KOPT-K1 (cell line): ENCODE results near the gene ONECUT2.
"Not testable (repeated sequence)": the region's sequence is repeated elsewhere in the genome, so short reads cannot be mapped to it uniquely, and the experiment has no call there.

ENCODE experiments used
- H3K27ac ChIP-seq: fragments of 200-600 bp; sonication (generic); 2 replicates; pipeline ENCODE4 v1.5.1; 2016; ENCODE audit warnings: antibody characterized with exemption, mild to moderate bottlenecking, low read depth, low read length; ENCODE audit not compliant: poor library complexity, severe bottlenecking
- H3K36me3 ChIP-seq: fragments of 200-600 bp; sonication (generic); 2 replicates; pipeline ENCODE4 v1.5.1; 2017; ENCODE audit warnings: antibody characterized with exemption, mild to moderate bottlenecking, low read length, moderate library complexity; ENCODE audit not compliant: insufficient read depth
- H3K9me3 ChIP-seq: fragments of 200-600 bp; sonication (generic); 2 replicates; pipeline ENCODE4 v1.5.1; 2017; ENCODE audit warnings: antibody characterized with exemption, low read length, mild to moderate bottlenecking; ENCODE audit not compliant: insufficient read depth, poor library complexity, severe bottlenecking

Gene ONECUT2

DNA sequence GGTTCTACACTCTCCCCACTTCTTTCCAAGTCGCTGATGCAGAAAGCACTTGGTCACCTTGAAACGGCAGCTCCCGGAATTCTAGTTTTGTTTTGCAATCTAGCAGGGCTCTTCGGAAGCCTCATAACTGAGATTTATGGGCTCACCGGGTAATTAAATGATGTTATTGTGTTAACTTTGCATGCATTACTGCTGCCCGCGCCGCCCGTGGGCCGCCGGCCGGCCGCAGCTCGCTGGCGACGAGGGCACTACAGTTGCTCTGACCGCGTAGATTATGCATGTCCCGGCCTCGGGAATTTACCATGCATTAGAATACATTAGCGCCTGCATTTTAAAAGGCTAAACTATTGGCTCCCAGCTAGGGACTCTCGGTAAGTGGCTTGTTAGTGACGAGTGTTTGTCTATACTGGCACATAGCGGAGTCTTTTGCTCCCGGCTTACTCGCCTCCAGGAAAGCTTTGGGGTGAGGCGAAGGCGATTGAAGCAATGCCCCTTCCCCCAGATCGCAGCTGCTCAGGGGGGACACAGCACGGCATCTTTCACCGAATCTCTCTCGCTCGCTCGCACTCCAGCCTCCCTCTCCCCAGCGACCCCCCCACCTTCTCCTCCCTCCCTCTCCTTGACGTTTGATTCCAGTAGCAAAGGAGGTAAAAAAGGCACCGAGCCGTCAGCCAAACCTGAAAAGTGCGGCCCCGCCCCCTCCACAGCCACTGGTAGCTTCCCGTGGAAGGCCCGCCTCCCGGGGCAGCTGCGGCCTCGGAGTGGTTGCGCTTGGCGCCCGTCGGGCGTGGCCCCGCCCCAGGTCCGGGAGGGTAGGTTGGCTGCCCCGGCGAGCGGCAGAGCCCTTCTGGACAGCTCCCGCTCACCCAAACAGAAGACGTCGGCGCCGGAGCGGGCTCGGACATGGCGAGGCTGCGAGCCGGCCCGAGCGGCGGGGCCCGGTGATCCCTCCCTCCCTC, at the start of gene ONECUT2:
Gene ONECUT2 (plus strand): TSS at position 839 of the 959 bp plus-strand sequence. CDS start 343 bp downstream, outside the sequence.
- Histone ChIP-seq H3K36me3 (no peaks in the 10 kb centered on the region), H3K27ac (no peak within 1 kb of the TSS), H3K9me3 (no peaks in the 10 kb centered on the region)

DNA sequence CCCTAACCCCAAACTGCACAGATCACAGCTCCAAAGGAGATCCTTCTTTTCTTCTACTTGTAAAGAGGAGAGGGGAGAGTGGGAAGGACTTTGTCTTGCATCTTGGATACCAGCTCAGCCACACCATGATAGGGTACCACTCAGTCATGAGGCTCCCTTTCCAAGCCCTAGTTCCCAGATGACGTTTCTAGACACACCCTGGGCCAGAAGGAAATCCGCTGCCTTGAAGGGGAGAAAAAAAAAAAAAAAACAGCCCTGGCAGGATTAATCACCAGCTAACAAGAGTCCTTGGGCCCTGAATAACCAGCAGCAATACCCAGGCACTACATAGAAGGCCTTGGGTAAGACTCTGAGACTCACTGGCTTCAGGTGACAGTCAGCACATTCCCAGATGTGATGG, 45.9 kb upstream of the ONECUT2 start:
- no peak overlapping the region for H3K27ac ChIP-seq
- H3K36me3 ChIP-seq, result no peaks in the 10 kb centered on the region
- H3K9me3 ChIP-seq, result no peaks in the 10 kb centered on the region

DNA sequence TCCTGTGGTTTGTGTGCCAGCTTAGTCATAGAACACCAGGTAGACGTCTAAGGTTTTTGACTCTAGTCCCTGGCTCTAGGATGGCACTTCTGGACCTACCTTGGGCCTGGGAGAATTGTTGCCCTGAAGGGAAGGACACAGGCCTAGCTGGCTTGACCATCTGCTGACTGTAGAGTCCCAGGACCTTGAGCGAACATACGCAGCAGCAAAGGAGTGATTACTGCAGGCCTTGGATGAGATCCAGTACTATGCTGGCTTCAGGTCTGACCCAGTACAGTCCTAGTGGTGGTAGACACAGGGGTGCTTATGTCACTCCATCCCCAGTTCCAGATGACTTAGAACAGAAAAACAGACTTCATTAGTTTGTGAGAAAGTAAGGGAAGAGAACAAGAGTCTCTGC, 45.1 kb upstream of the ONECUT2 start:
- H3K27ac ChIP-seq, result no peak overlapping the region
- no peaks in the 10 kb centered on the region for H3K9me3 ChIP-seq
- H3K36me3 ChIP-seq, result no peaks in the 10 kb centered on the region

DNA sequence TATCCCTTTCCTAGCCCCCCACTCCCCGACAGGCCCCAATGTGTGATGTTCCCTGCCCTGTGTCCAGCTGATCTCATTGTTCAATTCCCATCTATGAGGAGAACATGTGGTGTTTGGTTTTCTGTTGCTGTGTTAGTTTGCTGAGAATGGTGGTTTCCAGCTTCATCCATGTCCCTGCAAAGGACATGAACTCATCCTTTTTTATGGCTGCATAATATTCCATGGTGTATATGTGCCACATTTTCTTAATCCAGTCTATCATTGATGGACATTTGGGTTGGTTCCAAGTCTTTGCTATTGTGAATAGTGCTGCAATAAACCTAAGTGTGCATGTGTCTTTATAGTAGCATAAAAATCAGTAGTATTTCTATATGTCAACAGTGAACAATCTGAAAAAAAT, 40.4 kb upstream of the ONECUT2 start:
- not testable (repeated sequence) for H3K27ac ChIP-seq, H3K36me3 ChIP-seq, H3K9me3 ChIP-seq

DNA sequence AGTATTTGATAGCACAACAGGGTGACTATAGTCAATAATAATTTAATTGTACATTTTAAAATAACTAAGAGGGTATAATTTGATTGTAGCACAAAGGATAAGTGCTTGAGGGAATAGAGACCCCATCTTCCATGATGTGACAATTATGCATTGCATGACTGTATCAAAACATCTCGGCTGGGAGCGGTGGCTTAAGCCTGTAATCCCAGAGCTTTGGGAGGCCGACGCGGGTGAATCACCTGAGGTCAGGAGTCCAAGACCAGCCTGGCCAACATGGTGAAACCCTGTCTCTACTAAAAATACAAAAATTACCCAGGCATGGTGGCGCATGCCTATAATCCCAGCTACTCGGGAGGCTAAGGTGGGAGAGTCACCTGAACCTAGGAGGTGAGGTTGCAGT, 38.3 kb upstream of the ONECUT2 start:
- H3K9me3 ChIP-seq, H3K27ac ChIP-seq, H3K36me3 ChIP-seq: not testable (repeated sequence)

DNA sequence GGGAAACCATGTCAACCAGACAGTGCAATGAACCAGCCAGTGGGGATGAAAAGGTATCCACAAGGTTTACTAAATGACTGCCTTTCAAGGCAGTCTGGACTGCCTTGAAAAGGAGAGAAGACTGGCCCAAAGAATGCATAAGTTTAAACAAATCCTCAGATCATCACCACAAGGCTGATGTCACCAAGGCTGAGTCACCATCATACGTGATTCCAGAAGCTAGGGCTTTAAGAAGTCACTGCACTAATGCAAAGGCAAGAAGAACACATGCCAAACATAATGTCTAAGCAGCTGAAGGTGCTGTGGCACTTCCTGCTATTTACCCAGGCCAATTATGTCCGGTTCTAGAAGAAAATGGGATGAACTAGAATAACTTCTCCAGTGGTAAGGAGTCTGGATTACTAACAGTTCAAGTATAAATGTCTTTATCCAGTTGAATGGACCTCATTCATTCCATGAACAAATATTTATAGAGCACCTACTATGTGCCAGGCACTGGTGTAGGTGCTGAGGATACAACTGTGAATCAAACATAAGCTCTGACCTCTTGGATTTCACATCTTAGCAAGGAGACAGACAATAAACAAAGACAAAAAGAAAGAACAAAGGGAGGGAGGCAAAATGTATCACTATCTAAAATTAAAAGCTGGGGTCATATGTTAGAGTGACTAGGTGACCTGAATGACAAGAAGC, 37.6 kb upstream of the ONECUT2 start:
- no peaks in the 10 kb centered on the region for H3K9me3 ChIP-seq
- H3K27ac ChIP-seq, result no peak overlapping the region
- H3K36me3 ChIP-seq, result no peaks in the 10 kb centered on the region

DNA sequence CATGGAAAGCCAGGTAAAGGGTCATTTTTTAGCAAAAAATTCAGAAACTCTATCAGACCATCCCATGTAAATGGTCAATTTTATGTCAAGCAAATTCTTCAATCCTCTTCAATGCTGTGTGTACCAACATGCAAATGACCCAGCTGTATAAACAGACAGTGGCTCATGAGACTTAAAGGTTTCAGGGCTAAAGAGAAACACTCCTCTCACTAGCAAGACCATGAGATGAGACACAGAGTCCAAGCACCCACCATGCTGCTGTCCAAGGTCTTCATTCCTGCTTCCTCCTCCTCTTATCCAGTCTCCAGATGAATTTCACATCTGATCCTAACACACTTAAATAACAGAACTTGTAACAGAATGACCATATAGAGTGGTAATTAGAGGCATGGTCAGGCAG, 30.8 kb upstream of the ONECUT2 start:
- no peak overlapping the region for H3K27ac ChIP-seq
- no peaks in the 10 kb centered on the region for H3K36me3 ChIP-seq
- H3K9me3 ChIP-seq, result no peaks in the 10 kb centered on the region

DNA sequence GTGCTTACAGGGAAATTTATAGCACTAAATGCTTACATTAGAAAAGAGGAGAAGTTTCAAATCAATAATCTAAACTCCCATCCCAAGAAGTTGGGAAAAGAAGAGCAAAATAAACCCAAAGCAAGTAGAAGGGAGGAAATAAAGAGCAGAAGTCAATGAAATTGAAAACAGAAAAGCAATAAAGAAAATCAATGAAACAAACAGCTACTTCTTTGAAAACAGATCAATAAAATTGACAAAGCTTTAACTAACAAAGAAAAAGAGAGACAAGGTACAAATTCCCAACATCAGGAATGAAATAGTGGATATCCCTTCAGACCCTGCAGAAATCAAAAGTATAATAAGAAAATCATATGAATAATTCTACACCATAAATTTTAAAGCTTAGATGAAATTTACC, 25.5 kb upstream of the ONECUT2 start:
- no peaks in the 10 kb centered on the region for H3K36me3 ChIP-seq
- H3K9me3 ChIP-seq, result no peaks in the 10 kb centered on the region
- H3K27ac ChIP-seq, result no peak overlapping the region

DNA sequence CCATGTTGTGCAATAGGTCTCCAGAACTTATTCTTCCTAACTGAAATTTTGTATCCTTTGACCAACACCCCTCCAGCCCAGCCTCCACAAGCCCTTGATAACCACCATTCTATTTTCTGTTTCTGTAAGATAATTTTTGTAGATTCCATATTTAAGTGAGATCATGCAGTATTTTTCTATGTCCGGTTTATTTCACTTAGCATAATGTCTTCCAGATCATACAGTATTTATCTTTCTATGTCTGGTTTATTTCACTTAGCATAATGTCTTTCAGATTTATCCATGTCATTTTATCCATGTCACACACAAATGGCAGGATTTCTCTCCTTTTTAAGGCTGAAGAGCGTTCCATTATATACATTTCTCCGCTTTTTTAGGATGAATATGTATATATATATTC, 24.4 kb upstream of the ONECUT2 start:
- Histone ChIP-seq H3K9me3 (no peaks in the 10 kb centered on the region), H3K36me3 (no peaks in the 10 kb centered on the region), H3K27ac (no peak overlapping the region)

DNA sequence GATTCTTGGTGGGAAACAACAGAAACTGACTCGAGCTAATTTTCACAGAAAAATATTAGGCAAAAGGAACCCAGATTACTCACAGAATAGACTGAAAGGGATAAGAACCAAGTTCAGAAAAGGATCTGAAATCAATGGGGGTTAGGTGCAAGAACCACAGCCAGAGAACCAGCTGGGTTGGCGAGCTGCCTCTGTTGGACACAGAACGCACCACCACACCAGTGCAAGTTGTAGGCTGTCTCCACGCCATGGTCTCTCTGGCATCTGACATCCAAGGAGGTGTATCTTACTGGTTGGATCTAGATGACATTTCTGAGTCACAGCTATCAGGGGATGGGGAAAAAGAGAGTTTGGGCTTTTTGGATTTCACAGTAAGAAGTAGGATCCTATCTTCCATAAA, 18.6 kb upstream of the ONECUT2 start:
- Histone ChIP-seq H3K36me3 (no peaks in the 10 kb centered on the region), H3K27ac (no peak overlapping the region), H3K9me3 (peaks cover 4% of the 10 kb centered on the region)

DNA sequence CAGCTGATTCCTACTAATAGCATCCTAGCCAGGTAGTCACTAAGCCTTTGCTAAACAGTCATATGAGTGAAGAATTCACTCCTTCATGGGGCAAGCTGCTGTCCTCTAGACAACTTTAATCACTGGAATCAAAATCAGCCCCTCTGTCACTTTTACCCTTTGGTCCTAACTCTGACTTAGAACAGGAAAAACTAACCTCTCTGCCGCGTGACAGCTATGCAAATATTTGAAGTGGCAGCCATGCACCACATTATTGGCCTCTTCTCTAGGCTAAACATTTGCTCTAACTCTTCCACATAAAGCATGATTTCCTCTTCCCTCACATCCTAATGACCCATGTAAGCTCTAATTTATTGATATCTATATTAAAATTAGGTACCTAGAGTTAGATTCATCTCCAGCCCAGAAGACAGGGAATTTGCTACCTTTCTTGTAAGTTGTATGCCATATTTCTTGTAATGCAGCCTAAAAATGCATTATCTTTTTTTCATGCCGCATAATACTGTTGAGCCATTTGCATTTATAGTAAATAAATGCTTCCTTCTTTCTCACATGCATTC, 12.8 kb upstream of the ONECUT2 start:
- no peaks in the 10 kb centered on the region for H3K36me3 ChIP-seq
- peaks cover 4% of the 10 kb centered on the region for H3K9me3 ChIP-seq
- no peak overlapping the region for H3K27ac ChIP-seq

DNA sequence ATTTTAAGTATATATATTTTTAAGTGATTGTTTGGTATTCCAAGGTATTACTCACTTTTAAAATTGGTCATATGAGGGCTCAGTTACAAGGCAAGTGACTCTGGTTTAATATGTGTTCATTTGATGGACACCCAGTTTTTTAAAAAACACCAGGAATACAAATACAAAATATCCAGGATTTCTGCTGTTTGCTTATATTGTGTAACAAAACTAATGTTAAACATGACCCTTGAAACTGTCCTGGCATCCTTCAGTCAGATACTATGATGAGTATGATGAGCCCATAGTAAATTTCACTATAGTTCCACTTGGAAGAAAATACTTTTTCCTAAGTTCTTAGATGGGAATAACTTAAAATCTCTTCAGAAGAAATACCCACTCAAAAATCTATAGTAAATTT, 11.4 kb upstream of the ONECUT2 start:
- H3K27ac ChIP-seq, result no peak overlapping the region
- H3K9me3 ChIP-seq, result peaks cover 4% of the 10 kb centered on the region
- H3K36me3 ChIP-seq, result no peaks in the 10 kb centered on the region

DNA sequence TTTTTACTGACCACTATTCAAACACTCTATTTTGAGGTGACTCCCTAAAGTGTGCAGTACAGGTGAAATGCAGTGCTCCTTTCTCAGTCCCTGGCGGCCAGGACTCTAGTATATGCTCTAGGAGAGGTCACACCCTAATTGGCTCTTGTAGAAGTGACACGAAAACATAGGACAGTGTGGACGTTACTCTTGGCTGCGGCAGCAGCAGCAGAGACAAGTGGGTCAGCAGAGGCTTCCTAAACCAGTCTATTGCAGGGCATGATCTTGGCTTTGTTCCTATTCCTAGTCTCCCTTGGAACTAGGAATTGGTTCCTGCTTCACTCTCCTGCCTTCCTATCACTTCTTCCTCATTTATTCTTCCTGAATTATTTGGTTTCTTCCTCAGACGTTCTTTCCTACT, 10.1 kb upstream of the ONECUT2 start:
- Histone ChIP-seq H3K9me3 (peaks cover 4% of the 10 kb centered on the region), H3K36me3 (no peaks in the 10 kb centered on the region), H3K27ac (no peak overlapping the region)

DNA sequence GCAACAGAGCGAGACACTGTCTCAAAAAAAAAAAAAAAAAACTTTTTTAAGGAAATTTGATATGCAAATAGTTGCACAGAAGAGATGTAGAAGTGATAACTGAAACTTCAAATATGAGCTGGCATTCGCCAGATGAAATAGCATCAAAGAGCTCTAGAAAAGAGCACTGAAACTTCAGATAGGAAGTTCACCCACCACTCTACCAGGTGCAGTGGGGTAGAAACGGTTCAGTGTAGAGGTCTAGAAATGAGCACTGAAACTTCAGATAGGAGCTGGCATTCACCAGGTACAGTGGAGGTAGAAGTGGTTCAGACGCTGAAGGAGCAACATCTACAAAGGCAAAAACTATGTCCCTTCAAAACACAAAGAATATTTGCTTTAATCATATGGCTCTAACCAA, 9.0 kb upstream of the ONECUT2 start:
- H3K36me3 ChIP-seq, result no peaks in the 10 kb centered on the region
- no peak overlapping the region for H3K27ac ChIP-seq
- H3K9me3 ChIP-seq, result no peaks in the 10 kb centered on the region

DNA sequence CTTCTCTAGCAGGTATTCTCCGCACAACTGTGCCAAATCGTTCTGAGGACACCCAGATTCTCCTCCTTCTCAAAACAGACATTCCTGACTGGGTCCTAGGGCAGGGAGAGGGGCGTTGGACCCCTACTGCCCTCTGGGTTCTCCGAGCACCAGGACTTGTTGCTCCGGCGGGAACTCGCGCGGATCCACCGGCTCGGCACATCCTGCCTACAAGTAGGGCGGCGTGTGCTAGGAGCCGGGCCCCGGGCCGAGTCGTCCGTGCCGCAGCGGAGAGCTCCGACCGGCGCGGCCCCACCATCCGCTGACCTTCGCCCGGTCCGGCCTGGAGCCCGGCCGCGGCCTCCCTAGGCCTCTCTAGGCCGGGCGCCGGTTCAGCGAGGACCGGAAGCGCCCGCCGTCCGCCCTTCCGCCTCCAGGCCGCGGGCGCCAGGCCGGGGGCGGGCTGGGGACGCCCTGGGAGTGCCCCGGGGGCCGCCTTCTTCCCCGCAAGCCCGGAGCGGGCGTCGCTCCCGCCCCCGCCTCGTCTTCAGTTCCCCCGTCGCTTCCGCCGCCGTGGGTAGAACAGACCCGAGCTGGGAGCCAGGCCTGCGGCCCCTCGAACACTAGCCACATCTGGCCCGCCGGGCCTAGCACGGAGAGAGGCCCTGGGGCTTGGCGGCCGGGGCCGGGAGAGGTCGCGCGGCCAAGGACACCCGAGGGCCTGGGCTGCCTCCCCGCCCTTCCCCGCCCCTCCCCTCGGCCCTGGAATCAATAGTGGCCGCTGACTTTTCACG, 7.6 kb upstream of the ONECUT2 start:
- Histone ChIP-seq H3K9me3 (no peaks in the 10 kb centered on the region), H3K36me3 (no peaks in the 10 kb centered on the region), H3K27ac (no peak overlapping the region)
